ENCODE measurements around the gene PAPOLA.
A peak's percentile ranks its signal among the peaks of the same experiment; 100 is the strongest.
"Not testable (repeated sequence)": the region's sequence is repeated elsewhere in the genome, so short reads cannot be mapped to it uniquely, and the experiment has no call there.

PAPOLA gene

GRCh38 chr14:96501740-96502620, at the start of gene PAPOLA:
Gene PAPOLA (plus strand): TSS chr14:96502382. CDS start chr14:96502593, 211 bp downstream.
- peak; percentile 96 for DNase-seq

DNA sequence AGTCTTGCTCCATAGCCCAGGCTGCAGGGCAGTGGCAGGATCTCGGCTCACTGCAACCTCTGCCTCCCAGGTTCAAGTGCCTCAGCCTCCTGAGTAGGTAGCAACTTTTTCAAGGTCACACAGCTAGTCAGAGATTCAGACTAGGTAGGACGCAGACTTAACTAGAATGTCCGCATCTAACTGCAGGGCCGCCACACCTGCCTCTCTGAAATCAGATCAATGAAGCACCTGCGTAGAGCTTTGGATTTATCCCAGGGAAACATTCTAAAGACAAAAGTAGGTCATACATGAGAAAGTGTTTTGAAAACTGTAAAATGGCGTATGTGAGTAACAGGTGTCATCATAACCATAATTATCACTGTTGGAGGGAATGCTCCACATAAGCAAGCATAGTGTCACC, 49.5 kb upstream of the PAPOLA start:
- no peak for DNase-seq

GRCh38 chr14:96455588-96455987, 46.6 kb upstream of the PAPOLA start:
- no peak for DNase-seq

DNA sequence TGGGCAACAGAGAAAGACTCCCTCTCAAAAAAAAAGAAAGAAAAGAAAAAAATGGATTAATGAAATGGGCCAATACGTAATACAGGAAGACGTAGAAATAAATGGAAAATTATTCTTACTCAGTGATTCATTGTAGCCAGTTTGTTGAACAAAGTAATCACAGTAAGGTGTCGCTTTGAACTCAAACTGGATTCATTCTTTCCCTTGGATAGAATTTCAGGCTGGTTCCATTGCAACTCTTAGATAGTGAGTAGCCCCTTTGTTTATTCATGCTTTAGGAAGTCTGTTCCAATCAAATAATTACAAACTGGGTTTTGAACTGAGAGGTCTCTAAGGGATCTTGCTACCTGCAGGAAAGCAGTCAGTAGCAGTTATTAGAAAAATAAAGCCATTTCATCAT, 42.3 kb upstream of the PAPOLA start:
- DNase-seq = no peak

DNA sequence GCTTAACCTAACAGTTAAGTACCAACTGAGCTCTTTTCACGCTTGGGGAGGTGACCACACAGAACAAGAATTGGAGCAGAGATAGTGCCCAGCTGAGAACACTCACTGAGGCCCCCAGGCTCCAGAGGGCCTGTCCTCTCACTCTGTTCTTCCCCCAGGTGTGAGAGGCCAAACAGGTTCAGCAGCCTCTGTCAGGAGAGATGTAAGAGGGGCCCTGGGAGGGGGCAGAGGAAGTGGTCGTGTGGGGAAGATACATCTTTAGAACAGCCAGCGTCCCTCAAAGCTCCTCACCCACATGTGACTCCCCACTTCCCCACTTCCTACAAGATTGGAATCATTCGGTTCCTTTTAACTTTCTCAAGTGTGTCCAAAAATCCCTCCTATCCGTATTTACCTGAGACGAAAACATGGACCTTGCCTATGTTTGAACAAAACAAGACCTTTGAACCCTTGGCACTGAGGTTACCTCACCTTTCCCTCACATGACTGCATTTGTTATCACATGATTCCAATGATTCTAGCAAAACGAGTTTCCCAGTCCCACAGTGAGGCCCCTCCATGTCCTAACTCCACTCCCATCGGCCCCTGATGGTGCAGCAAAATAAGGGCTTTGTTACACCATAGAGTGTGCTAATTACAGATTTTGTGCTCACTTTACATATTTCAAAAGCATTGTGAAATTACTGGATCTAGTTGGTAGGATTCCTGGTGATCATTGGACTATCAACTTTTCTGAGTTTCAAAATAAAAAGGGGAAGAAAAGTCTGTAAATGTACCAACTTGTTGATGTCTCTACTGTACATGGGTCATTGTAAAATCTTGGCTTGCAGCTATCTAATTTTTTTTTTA, 40.0 kb upstream of the PAPOLA start:
- DNase-seq = no peak

DNA sequence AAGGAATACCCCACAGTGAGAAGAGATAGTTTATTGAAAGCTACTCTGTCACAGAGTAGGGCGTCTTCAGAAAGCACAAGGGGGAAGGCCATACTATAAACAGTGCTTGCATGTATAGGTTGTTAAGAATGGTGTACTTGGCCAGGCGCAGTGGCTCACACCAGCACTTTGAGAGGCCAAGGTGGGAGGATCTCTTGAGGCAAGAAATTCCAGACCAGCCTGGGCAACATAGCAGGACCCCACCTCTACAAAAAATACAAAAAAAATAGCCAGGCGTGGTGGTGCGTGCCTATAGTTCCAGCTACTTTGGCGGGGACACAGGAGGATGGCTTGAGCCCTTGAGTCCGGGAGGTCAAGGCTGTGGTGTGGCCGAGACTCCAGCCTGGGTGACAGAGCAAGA, 38.0 kb upstream of the PAPOLA start:
- no peak for DNase-seq

GRCh38 chr14:96466918-96467317, 35.3 kb upstream of the PAPOLA start:
- DNase-seq = no peak

GRCh38 chr14:96470331-96470730, 31.9 kb upstream of the PAPOLA start:
- no peak for DNase-seq

DNA sequence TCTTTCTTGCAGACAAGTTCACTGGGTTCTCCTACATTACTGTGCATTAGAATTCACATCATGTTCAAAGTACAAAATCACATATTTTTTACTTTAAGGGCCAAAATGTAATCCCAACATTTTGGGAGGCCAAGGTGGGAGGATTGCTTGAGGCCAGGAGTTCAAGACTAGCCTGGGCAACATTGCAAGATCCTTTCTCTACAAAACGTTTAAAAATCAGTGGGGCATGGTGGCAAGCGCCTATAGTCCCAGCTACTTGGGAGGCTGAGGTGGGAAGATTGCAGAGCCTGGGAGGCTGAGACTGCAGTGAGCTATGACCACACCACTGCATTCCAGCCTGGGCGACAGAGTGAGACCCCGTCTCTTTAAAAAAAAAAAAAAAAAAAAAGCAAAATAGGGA, 31.2 kb upstream of the PAPOLA start:
- not testable (repeated sequence) for DNase-seq

DNA sequence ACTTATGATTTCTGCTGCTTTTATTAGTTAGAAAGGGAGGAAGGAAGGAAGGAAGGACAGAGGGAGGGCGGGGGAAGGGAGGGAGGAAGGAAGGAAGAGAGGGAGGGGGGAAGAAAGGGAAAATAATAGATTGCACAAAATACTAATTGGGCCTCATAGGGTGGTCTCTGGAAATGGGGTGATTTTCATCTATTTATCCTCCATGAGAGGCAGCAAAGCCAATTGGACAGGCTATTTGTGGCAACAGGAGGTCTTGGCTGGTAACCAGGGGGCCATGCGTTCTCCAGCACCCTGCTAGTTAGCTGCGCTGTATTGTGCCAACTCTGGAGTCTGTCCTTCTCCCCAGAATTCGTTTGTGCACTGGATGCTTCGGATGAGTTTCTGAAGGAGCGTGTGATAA, 24.1 kb upstream of the PAPOLA start:
- DNase-seq = no peak

DNA sequence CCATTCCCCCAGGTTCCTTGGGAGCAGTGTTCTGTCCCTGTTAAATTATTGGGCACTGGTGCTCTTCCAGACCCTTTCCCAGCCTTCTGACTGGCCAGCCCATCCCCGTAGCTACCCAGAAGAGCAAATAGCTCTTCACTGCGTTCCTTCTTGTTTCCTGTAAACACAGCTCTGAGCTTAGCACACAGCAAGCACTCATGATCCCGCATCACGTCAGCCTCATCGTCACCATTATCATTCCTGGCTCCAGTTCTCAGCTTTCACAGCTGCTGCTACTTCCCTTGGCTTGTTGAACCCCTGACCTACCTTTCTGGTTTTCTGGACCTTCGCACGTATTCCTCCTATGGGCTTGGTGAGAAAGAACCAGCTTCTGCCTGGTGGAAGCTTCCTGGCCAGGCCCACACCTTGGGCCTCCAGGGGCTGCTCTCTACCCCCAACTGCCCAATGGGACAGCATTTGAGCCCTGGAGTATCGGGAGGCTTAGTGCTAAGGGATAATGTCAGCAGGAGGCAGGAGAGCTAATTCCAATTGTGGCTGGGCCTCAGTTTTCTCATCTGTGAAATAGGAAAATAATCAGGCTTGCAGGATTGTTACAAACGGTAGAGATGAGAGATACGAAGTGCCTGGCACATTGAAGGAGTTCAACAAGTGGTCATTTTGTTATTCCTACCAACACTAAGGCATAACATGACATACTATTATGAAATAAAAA, 22.6 kb upstream of the PAPOLA start:
- DNase-seq = no peak

DNA sequence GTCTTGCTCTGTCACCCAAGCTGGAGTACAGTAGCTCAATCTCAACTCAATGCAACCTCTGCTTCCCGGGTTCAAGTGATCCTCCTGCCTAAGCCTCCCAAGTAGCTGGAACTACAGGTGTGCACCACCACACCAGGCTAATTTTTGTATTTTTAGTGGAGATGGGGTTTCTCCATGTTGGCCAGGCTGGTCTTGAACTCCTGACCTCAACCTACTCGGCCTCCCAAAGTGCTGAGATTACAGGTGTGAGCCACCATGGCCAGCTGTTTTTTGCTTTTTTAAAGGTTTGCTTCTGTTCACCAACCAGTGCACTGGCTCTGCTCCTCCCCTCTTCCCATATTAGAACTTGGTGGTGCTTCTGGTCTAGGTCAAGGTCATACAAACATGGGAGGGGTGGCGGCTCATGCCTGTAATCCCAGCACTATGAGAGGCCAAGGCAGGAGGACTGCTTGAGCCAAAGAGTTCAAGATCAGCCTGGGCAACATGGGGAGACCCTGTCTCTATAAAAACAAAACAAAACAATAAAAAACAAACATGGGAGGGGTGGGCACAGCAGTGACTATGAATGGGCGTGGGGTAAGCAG, 20.4 kb upstream of the PAPOLA start:
- no peak for DNase-seq

GRCh38 chr14:96482986-96483385, 19.2 kb upstream of the PAPOLA start:
- no peak for DNase-seq

- no peak for DNase-seq
Observed at GRCh38 chr14:96484399-96484798, 17.8 kb upstream of the PAPOLA start.

DNA sequence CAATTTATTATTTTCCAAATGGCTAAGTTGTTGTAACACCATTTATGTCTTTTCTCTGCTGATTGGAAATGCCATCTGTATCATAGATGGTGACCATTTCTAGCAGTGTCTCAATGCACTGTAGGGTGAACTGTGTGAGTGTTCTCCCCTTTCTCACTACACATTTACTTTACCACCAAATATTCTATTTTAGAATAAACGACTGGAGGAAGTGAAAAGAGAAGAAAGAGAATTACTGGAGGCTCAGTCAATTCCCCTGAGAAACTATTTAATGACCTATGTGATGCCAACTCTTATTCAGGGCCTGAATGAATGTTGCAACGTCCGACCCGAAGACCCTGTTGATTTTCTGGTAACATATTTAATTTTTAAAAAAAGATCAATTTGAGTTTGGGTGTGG, 15.5 kb upstream of the PAPOLA start:
- DNase-seq = no peak

GRCh38 chr14:96489327-96489726, 12.9 kb upstream of the PAPOLA start:
- DNase-seq = no peak

DNA sequence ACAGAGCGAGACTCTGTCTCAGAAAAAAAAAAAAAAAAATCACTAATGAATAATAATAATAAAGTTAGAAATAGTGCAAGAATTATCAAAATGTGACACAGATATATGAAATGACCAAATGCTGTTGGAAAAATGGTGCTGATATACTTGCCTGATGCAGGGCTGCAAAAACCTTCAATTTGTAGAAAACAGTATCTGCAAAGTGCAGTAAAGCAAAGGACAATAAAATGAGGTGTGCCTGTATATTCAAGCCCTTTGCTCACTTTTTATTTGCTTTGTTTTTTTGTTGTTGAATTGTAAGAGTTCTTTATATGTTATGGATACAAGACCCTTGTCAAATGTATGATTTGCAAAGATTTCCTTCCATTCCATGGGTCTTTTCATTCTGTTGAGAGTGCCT, 9.0 kb upstream of the PAPOLA start:
- DNase-seq = no peak

GRCh38 chr14:96494331-96494730, 7.9 kb upstream of the PAPOLA start:
- no peak for DNase-seq

- DNase-seq = no peak
Observed at GRCh38 chr14:96497087-96497486, 5.1 kb upstream of the PAPOLA start.

DNA sequence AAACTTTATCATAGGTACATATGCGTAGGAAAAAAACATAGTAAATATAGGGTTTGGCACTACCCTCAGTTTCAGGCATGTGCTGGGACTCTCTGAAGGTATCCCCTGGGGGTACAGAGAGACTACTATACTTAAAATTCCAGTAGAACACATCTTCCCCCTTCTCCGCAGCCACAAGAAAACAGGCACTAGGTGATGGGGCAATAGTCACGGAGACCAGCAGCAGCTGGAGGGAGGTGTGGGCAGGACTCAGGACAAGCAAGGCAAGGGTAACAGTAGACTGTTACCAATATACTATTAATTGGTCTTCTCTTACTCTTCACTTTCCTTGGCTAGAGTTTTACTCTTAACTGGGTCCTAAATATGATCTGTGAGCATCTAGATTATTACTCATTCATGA, 4.6 kb upstream of the PAPOLA start:
- no peak for DNase-seq

GRCh38 chr14:96501217-96501739, 904 bp upstream of the PAPOLA start:
- no peak for DNase-seq

DNA sequence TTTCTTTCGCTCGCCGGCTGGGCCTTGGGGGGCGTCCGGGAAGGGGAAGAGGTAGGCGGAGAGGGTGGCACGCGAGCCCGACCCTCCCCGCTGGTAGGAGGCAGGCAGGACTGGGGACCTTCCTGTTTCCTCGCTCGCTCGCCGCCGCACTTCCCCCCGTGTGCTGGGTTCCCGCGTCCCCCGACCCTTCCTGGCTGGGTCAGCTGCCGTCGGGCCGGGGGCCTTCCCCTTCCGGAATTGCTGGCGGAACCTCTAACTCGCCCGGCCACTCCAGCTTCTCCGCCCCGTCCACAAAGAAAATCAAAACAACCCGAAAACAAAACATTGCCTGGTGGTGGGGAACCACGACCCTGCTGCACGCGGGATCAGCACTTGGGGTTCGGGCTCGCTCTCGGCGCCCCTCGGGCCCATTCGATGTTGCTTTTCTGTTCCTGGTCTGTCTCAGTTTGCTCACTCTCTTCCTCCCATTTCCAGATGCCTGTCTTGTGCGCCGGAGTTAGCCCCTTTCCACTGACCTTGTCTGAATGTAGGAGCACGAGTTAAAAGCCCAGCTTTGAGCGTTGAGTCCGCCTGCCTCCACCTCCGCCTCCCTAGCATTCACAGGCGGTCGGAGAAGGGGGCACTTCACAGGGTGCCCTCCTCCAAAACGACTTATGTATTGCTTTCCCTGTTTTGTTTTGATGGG, 581 bp downstream of the PAPOLA start:
- peak; percentile 39 for DNase-seq

Data from NCI-H774 (cell line).